Measurements from ENCODE around the gene C19orf85.

The C19orf85 gene

GRCh38 chr19:55487924-55488687 is 23.6 kb upstream of the C19orf85 start, which contains the start of gene SSC5D:
Gene SSC5D (plus strand): TSS chr19:55488436. CDS start chr19:55488590, 154 bp downstream.
- H2BK120ac ChIP-seq (ENCODE audit: low read depth, low read length): no peak within 1 kb of the TSS
- H3K4ac ChIP-seq (ENCODE audit: low read depth, low read length): no peak within 1 kb of the TSS
- H2BK5ac ChIP-seq (ENCODE audit: low read length): no peak within 1 kb of the TSS
- H3K79me1 ChIP-seq (ENCODE audit: low read length): peaks cover 2% of the 10 kb centered on the region
- DNase-seq: peak; percentile 50
- H3K4me2 ChIP-seq (ENCODE audit: low read length): peak within 1 kb of the TSS; percentile 15
- peak within 1 kb of the TSS; percentile 79 for H3K56ac ChIP-seq (ENCODE audit: low read length)
- no peak within 1 kb of the TSS for H3K23ac ChIP-seq (ENCODE audit: low read length)
- no peak within 1 kb of the TSS for H2AK5ac ChIP-seq (ENCODE audit: low read length)
- H2BK15ac ChIP-seq (replicated peaks; ENCODE audit: low read depth): no peak within 1 kb of the TSS
- peak within 1 kb of the TSS; percentile 59 for H3K9ac ChIP-seq (ENCODE audit: low read length)
- H3K36me3 ChIP-seq (ENCODE audit: control insufficient read depth, insufficient read depth, low read length): no peaks in the 10 kb centered on the region
- peak within 1 kb of the TSS; percentile 76 for H3K27ac ChIP-seq (ENCODE audit: low read depth, low read length)
- no peaks in the 10 kb centered on the region for H3K79me2 ChIP-seq (ENCODE audit: control insufficient read depth, insufficient read depth, low read length)
- WGBS (ENCODE audit: extremely low coverage, insufficient coverage, low lambda C conversion rate): no CpG with 5 or more reads among the region's 21 CpGs
- no peak within 1 kb of the TSS for H4K5ac ChIP-seq (ENCODE audit: low read length)
- peaks cover 8% of the 10 kb centered on the region for H3K4me1 ChIP-seq (ENCODE audit: control insufficient read depth, low read depth, low read length)
- no peaks in the 10 kb centered on the region for H3K27me3 ChIP-seq (ENCODE audit: insufficient read depth, low read length, poor library complexity)
- no peak within 1 kb of the TSS for H3K4me3 ChIP-seq (ENCODE audit: low read length)
- no peak within 1 kb of the TSS for H4K8ac ChIP-seq (ENCODE audit: low read depth, low read length)
- H3K18ac ChIP-seq (ENCODE audit: low read length): no peak within 1 kb of the TSS

GRCh38 chr19:55486971-55487923 is 22.7 kb upstream of the C19orf85 start:
- H3K4me3 ChIP-seq (ENCODE audit: low read length): no peak overlapping the region
- H3K18ac ChIP-seq (ENCODE audit: low read length): no peak overlapping the region
- peaks cover 8% of the 10 kb centered on the region for H3K4me1 ChIP-seq (ENCODE audit: control insufficient read depth, low read depth, low read length)
- H2AK5ac ChIP-seq (ENCODE audit: low read length): no peak overlapping the region
- no peak overlapping the region for H2BK15ac ChIP-seq (replicated peaks; ENCODE audit: low read depth)
- H3K36me3 ChIP-seq (ENCODE audit: control insufficient read depth, insufficient read depth, low read length): no peaks in the 10 kb centered on the region
- peak overlapping the region; percentile 79 for H3K56ac ChIP-seq (ENCODE audit: low read length)
- DNase-seq: peak; percentile 80
- peak overlapping the region; percentile 59 for H3K9ac ChIP-seq (ENCODE audit: low read length)
- H3K27me3 ChIP-seq (ENCODE audit: insufficient read depth, low read length, poor library complexity): no peaks in the 10 kb centered on the region
- no peak overlapping the region for H2BK5ac ChIP-seq (ENCODE audit: low read length)
- H3K27ac ChIP-seq (ENCODE audit: low read depth, low read length): peak overlapping the region; percentile 76
- H3K23ac ChIP-seq (ENCODE audit: low read length): no peak overlapping the region
- no peak overlapping the region for H2BK120ac ChIP-seq (ENCODE audit: low read depth, low read length)
- WGBS (ENCODE audit: extremely low coverage, insufficient coverage, low lambda C conversion rate): no CpG with 5 or more reads among the region's 27 CpGs
- no peak overlapping the region for H3K4ac ChIP-seq (ENCODE audit: low read depth, low read length)
- no peak overlapping the region for H4K8ac ChIP-seq (ENCODE audit: low read depth, low read length)
- H3K4me2 ChIP-seq (ENCODE audit: low read length): no peak overlapping the region
- peaks cover 2% of the 10 kb centered on the region for H3K79me1 ChIP-seq (ENCODE audit: low read length)
- no peaks in the 10 kb centered on the region for H3K79me2 ChIP-seq (ENCODE audit: control insufficient read depth, insufficient read depth, low read length)
- no peak overlapping the region for H4K5ac ChIP-seq (ENCODE audit: low read length)

- peaks cover 2% of the 10 kb centered on the region for H3K79me1 ChIP-seq (ENCODE audit: low read length)
- H3K56ac ChIP-seq (ENCODE audit: low read length): peak overlapping the region; percentile 79
- H3K79me2 ChIP-seq (ENCODE audit: control insufficient read depth, insufficient read depth, low read length): no peaks in the 10 kb centered on the region
- no peak overlapping the region for H2BK15ac ChIP-seq (replicated peaks; ENCODE audit: low read depth)
- H3K27me3 ChIP-seq (ENCODE audit: insufficient read depth, low read length, poor library complexity): no peaks in the 10 kb centered on the region
- peak overlapping the region; percentile 59 for H3K9ac ChIP-seq (ENCODE audit: low read length)
- H2BK120ac ChIP-seq (ENCODE audit: low read depth, low read length): no peak overlapping the region
- H4K5ac ChIP-seq (ENCODE audit: low read length): no peak overlapping the region
- no peak overlapping the region for H3K23ac ChIP-seq (ENCODE audit: low read length)
- WGBS (ENCODE audit: extremely low coverage, insufficient coverage, low lambda C conversion rate): no CpG with 5 or more reads among the region's 53 CpGs
- H3K27ac ChIP-seq (ENCODE audit: low read depth, low read length): peak overlapping the region; percentile 76
- H3K36me3 ChIP-seq (ENCODE audit: control insufficient read depth, insufficient read depth, low read length): no peaks in the 10 kb centered on the region
- H3K4me2 ChIP-seq (ENCODE audit: low read length): no peak overlapping the region
- H4K8ac ChIP-seq (ENCODE audit: low read depth, low read length): no peak overlapping the region
- no peak overlapping the region for H2AK5ac ChIP-seq (ENCODE audit: low read length)
- no peak for DNase-seq
- H3K18ac ChIP-seq (ENCODE audit: low read length): no peak overlapping the region
- H2BK5ac ChIP-seq (ENCODE audit: low read length): no peak overlapping the region
- H3K4me3 ChIP-seq (ENCODE audit: low read length): no peak overlapping the region
- H3K4ac ChIP-seq (ENCODE audit: low read depth, low read length): no peak overlapping the region
- peaks cover 8% of the 10 kb centered on the region for H3K4me1 ChIP-seq (ENCODE audit: control insufficient read depth, low read depth, low read length)
These were observed 21.8 kb upstream of the C19orf85 start for GRCh38 chr19:55486043-55486970.

- Histone ChIP-seq H2BK5ac (ENCODE audit: low read length) (no peak overlapping the region), H4K5ac (ENCODE audit: low read length) (no peak overlapping the region), H3K27me3 (ENCODE audit: insufficient read depth, low read length, poor library complexity) (no peaks in the 10 kb centered on the region), H3K4me1 (ENCODE audit: control insufficient read depth, low read depth, low read length) (peaks cover 8% of the 10 kb centered on the region), H3K27ac (ENCODE audit: low read depth, low read length) (no peak overlapping the region), H2BK15ac (replicated peaks; ENCODE audit: low read depth) (no peak overlapping the region), H3K36me3 (ENCODE audit: control insufficient read depth, insufficient read depth, low read length) (no peaks in the 10 kb centered on the region), H3K79me2 (ENCODE audit: control insufficient read depth, insufficient read depth, low read length) (no peaks in the 10 kb centered on the region), H2AK5ac (ENCODE audit: low read length) (no peak overlapping the region), H3K23ac (ENCODE audit: low read length) (no peak overlapping the region), H3K79me1 (ENCODE audit: low read length) (peaks cover 2% of the 10 kb centered on the region), H3K4me3 (ENCODE audit: low read length) (peak overlapping the region; percentile 41), H2BK120ac (ENCODE audit: low read depth, low read length) (no peak overlapping the region), H3K4ac (ENCODE audit: low read depth, low read length) (no peak overlapping the region), H3K18ac (ENCODE audit: low read length) (peak overlapping the region; percentile 57), H4K8ac (ENCODE audit: low read depth, low read length) (no peak overlapping the region), H3K4me2 (ENCODE audit: low read length) (peak overlapping the region; percentile 57), H3K56ac (ENCODE audit: low read length) (peak overlapping the region; percentile 90), H3K9ac (ENCODE audit: low read length) (peak overlapping the region; percentile 71)
- WGBS (ENCODE audit: extremely low coverage, insufficient coverage, low lambda C conversion rate): no CpG with 5 or more reads among the region's 18 CpGs
- peak; percentile 12 for DNase-seq
These were observed 21.0 kb upstream of the C19orf85 start for GRCh38 chr19:55485439-55486011.
